Ovary (tissue), 9 donors: ENCODE results near the gene SNRPB. TPM values are rescaled to one million over a fixed set of nuclear protein-coding genes. Genes with fewer than 3 reads are reported as not detected.
A peak's percentile ranks its signal among the peaks of the same experiment; 100 is the strongest.
"Not testable (repeated sequence)": the region's sequence is repeated elsewhere in the genome, so short reads cannot be mapped to it uniquely, and the experiment has no call there.

ENCODE experiments used
- DNase-seq, 5 donors: peaks; one replicate each; pipeline ENCODE4 v3.0.0-alpha.2; 2019 to 2020
- H3K27ac ChIP-seq, 2 donors: fragments of 200-600 bp; one replicate each; pipeline versions ENCODE4 v1.5.1 to v1.8.0; 2019 to 2022
- H3K27me3 ChIP-seq: fragments of 200-600 bp; one replicate; pipeline ENCODE4 v1.8.0; 2022
- H3K36me3 ChIP-seq: fragments of 200-600 bp; sonication (generic); one replicate; pipeline ENCODE4 v1.5.1; 2019
- H3K4me1 ChIP-seq: one replicate; pipeline ENCODE4 v1.8.1; 2013; ENCODE audit warnings: mild to moderate bottlenecking, moderate library complexity; ENCODE audit not compliant: insufficient read depth
- H3K4me3 ChIP-seq: fragments of 200-600 bp; sonication (generic); one replicate; pipeline ENCODE4 v1.5.1; 2017
- H3K9me3 ChIP-seq, 2 donors: fragments of 200-600 bp in 1 of 2; sonication (generic) in 1 of 2; one replicate each; pipeline versions ENCODE4 v1.5.1 to v1.8.1; 2013 to 2019; ENCODE audit warnings: mild to moderate bottlenecking in 1 of 2, moderate library complexity in 1 of 2
- CTCF ChIP-seq, 3 donors: fragments of 450-650 bp in 2 of 3; fragments of 200-600 bp in 1 of 3; IDR thresholded peaks; one replicate each; pipeline versions ENCODE4 v1.5.1 to v1.8.0; 2016 to 2022; ENCODE audit warnings: antibody characterized with exemption in 3 of 3, mild to moderate bottlenecking in 1 of 3
- EP300 ChIP-seq: sonication (generic); formaldehyde crosslinking; IDR thresholded peaks from one replicate; pipeline ENCODE4 v1.6.1; 2017; ENCODE audit warnings: antibody characterized with exemption
- POLR2A ChIP-seq: fragments of 450-650 bp; IDR thresholded peaks from one replicate; pipeline ENCODE4 v1.6.1; 2017; ENCODE audit warnings: antibody characterized with exemption, mild to moderate bottlenecking, moderate library complexity
- WGBS, 3 donors: extraction: QIAGEN DNeasy Blood & Tissue Kit in 1 of 3; methylation state at CpG; one replicate each; pipeline versions ENCODE4 v1.1.5 to v1.1.7; 2013 to 2017; 5-methylcytosine and 5-hydroxymethylcytosine counted together
- intact Hi-C, 4 donors: fragments of 100-400 bp; cut with DNase I; formaldehyde crosslinking; loops; one replicate each; pipeline versions ENCODE4 v1.11.0 to v1.15.1; 2022 to 2023
- polyA plus RNA-seq, 2 donors: library from polyadenylated mRNA; stranded (reverse); fragments of 200-250 nt in 1 of 2; fragments of 350-450 nt in 1 of 2; fragmentation: Illumina TruSeq in 1 of 2; extraction: RNeasy Lipid Tissue Mini Kit (QIAGEN cat#74804) in 1 of 2; gene quantifications; one replicate each; pipeline ENCODE4 v1.2.3, GENCODE V29; 2013 to 2014
- total RNA-seq, 7 donors: library from RNA; depleted of rRNA in 2 of 7; stranded (reverse); fragments of >200 nt in 2 of 7; fragmentation: NEBNext Ultra II Directional in 3 of 7; extraction: Animal tissue kit (Norgen Biotek cat#: 25700) in 3 of 7; gene quantifications; one replicate each; pipeline versions ENCODE4 v1.1.0 to v1.2.4, GENCODE V29; 2016 to 2023
- donor health status: DM: no; HTN: no; CAD: no; lungs with moderate emphysema.
- donor health status: DM: no; HTN: no; CAD: no.
- donor health status: Bipolar disorder and iron deficiency.
- donor health status: DM: yes; HTN: yes; CAD: no.
- donor health status: DM: no; HTN: no; CAD: no.
- donor health status: DM: yes; HTN: yes; CAD: no.

The SNRPB gene
- total and polyA plus RNA-seq, 9 donors: 41.6 to 170 (median 117) TPM

GRCh38 chr20:2508631-2509467 lies 38.3 kb upstream of the SNRPB start, which contains the start of gene ZNF343:
ZNF343 (minus strand) TSS chr20:2508915; CDS start chr20:2493895, 15,020 bp downstream.
- WGBS, 3 donors: 0 to 1% (median 1%) methylated on average over 53 of the region's 53 CpGs
- Histone ChIP-seq H3K36me3 (no peaks in the 10 kb centered on the region), H3K4me1 (peaks cover 8% of the 10 kb centered on the region), H3K4me3 (peak within 1 kb of the TSS; percentile 93), H3K27ac (peak within 1 kb of the TSS; percentile 40 to 80), H3K9me3 (no peaks in the 10 kb centered on the region), H3K27me3 (no peaks in the 10 kb centered on the region)
- TF ChIP-seq POLR2A (peak; percentile 46), EP300 (no peak), CTCF (IDR thresholded peaks at IDR 0.05) (no peak)
- peak; percentile 73 to 84 (median 80) for DNase-seq
- intact Hi-C loops: no loop called here

DNA sequence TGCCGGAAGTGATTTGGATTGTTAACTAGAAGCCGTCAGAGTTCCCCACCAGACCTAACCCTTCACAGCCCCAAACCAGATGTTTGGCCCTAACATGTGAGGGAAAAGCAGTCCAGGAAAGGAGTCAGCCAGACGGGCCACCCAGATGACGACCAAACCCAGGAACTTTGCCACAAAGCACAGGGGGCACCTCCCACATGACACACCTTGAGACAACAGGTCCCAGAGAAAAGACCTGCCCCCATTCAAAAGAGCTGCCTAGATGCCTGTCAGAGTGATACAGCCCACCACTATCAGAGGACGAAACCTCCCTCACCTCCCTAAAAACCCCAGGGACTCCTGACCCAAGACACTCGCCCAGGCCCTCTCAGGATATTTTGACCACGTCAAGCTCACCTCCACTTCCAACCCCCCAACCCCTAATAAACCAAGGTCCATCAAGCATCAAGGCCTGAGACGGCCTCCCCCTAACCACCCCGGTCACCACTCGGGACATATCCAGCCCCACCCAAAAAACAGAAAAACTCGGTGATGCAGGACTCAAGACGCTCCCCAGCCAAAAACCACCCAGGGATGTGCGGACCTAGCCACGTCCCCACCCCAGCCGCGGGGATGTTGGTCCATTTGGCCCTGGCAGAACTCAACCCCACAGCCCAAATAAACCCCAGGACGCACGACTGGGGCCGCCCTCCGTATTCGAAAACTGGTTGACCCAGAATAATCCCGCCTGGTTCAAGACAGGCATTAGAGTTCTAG lies 37.5 kb upstream of the SNRPB start:
- WGBS, 3 donors: 3 to 5% (median 3%) methylated on average over 22 of the region's 22 CpGs
- Histone ChIP-seq H3K27me3 (no peaks in the 10 kb centered on the region), H3K4me3 (peak overlapping the region; percentile 93), H3K27ac (peak overlapping the region; percentile 40 to 80), H3K36me3 (no peaks in the 10 kb centered on the region), H3K4me1 (peaks cover 8% of the 10 kb centered on the region), H3K9me3 (no peaks in the 10 kb centered on the region)
- DNase-seq: peak in 3 of 5 donors; percentile 14 to 37 (median 33)
- TF ChIP-seq POLR2A (no peak), CTCF (IDR thresholded peaks at IDR 0.05) (no peak), EP300 (no peak)
- intact Hi-C loops: no loop called here

- no peak overlapping the region for H3K27ac ChIP-seq
- H3K9me3 ChIP-seq: no peaks in the 10 kb centered on the region
- H3K27me3 ChIP-seq: no peaks in the 10 kb centered on the region
- no peaks in the 10 kb centered on the region for H3K36me3 ChIP-seq
- no peak for TF ChIP-seq CTCF (IDR thresholded peaks at IDR 0.05)
- TF ChIP-seq EP300: no peak
- no peak for TF ChIP-seq POLR2A
- 56 to 62% (median 61%) methylated on average over 5 of the region's 5 CpGs for WGBS, 3 donors
- peaks cover 8% of the 10 kb centered on the region for H3K4me1 ChIP-seq
- no peak for DNase-seq
- peak overlapping the region; percentile 93 for H3K4me3 ChIP-seq
- intact Hi-C loops: no loop called here
Observed at GRCh38 chr20:2507464-2507863, 36.9 kb upstream of the SNRPB start.

DNA sequence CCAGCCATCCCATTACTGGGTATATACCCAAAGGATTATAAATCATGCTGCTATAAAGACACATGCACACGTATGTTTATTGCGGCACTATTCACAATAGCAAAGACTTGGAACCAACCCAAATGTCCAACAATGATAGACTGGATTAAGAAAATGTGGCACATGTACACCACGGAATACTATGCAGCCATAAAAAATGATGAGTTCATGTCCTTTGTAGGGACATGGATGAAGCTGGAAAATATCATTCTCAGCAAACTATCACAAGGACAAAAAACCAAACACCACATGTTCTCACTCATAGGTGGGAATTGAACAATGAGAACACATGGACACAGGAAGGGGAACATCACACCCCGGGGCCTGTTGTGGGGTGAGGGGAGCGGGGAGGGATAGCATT lies 35.8 kb upstream of the SNRPB start:
- 91 to 100% (median 95%) methylated on average over 2 to 3 of the region's 5 CpGs for WGBS, 3 donors
- H3K27me3 ChIP-seq, H3K4me3 ChIP-seq, H3K9me3 ChIP-seq, H3K4me1 ChIP-seq, H3K27ac ChIP-seq, intact Hi-C loops, DNase-seq, H3K36me3 ChIP-seq: not testable (repeated sequence)

GRCh38 chr20:2504803-2505202 lies 34.2 kb upstream of the SNRPB start:
- H3K36me3 ChIP-seq, H3K27me3 ChIP-seq, H3K27ac ChIP-seq, H3K4me3 ChIP-seq, H3K4me1 ChIP-seq, intact Hi-C loops, DNase-seq, H3K9me3 ChIP-seq: not testable (repeated sequence)
- 88 to 95% (median 93%) methylated on average over 2 of the region's 2 CpGs for WGBS, 3 donors

- intact Hi-C loops: not testable (repeated sequence)
Observed at GRCh38 chr20:2502808-2503384, 32.3 kb upstream of the SNRPB start.

More at GRCh38 chr20:2502808-2503384, 32.3 kb upstream of the SNRPB start:
- not testable (repeated sequence) for DNase-seq, H3K4me3 ChIP-seq, H3K36me3 ChIP-seq, H3K27me3 ChIP-seq, H3K9me3 ChIP-seq, H3K4me1 ChIP-seq, H3K27ac ChIP-seq
- WGBS, 3 donors: 93 to 100% (median 94%) methylated on average over 2 of the region's 2 CpGs
